ENCODE data around the gene SGMS2. TPM values are rescaled to one million over a fixed set of nuclear protein-coding genes. Genes with fewer than 3 reads are reported as not detected.

The SGMS2 gene
- polyA plus RNA-seq (2013, experiment 1 of 2), result 0.28 TPM
- 0.24 TPM for polyA plus RNA-seq (2013, experiment 2 of 2)

GRCh38 chr4:107824350-107825071, at the start of gene SGMS2:
TSS of gene SGMS2 (plus strand) at chr4:107824932. CDS start at chr4:107895554, 70,622 bp downstream.
- Histone ChIP-seq H3K56ac (ENCODE audit: low read length) (peak within 1 kb of the TSS; percentile 64), H3K4me2 (ENCODE audit: low read length) (peak within 1 kb of the TSS; percentile 93), H3K27ac (ENCODE audit: low read depth, low read length) (no peak within 1 kb of the TSS), H3K27me3 (ENCODE audit: insufficient read depth, low read length, poor library complexity) (peaks cover 35% of the 10 kb centered on the region), H3K79me2 (ENCODE audit: control insufficient read depth, insufficient read depth, low read length) (no peaks in the 10 kb centered on the region), H3K4me1 (ENCODE audit: control insufficient read depth, low read depth, low read length) (no peaks in the 10 kb centered on the region), H3K4ac (ENCODE audit: low read depth, low read length) (no peak within 1 kb of the TSS), H2BK15ac (replicated peaks; ENCODE audit: low read depth) (no peak within 1 kb of the TSS), H3K18ac (ENCODE audit: low read length) (no peak within 1 kb of the TSS), H2AK5ac (ENCODE audit: low read length) (no peak within 1 kb of the TSS), H3K79me1 (ENCODE audit: low read length) (no peaks in the 10 kb centered on the region), H4K8ac (ENCODE audit: low read depth, low read length) (no peak within 1 kb of the TSS), H2BK120ac (ENCODE audit: low read depth, low read length) (no peak within 1 kb of the TSS), H3K23ac (ENCODE audit: low read length) (no peak within 1 kb of the TSS), H3K9ac (ENCODE audit: low read length) (peak within 1 kb of the TSS; percentile 47), H2BK5ac (ENCODE audit: low read length) (no peak within 1 kb of the TSS), H4K5ac (ENCODE audit: low read length) (no peak within 1 kb of the TSS), H3K4me3 (ENCODE audit: low read length) (peak within 1 kb of the TSS; percentile 43), H3K36me3 (ENCODE audit: control insufficient read depth, insufficient read depth, low read length) (no peaks in the 10 kb centered on the region)
- DNase-seq, result peak; percentile 74
- WGBS (ENCODE audit: extremely low coverage, insufficient coverage, low lambda C conversion rate), result no CpG with 5 or more reads among the region's 65 CpGs

GRCh38 chr4:107777890-107778289, 46.8 kb upstream of the SGMS2 start:
- no peak overlapping the region for H3K4ac ChIP-seq (ENCODE audit: low read depth, low read length)
- no peaks in the 10 kb centered on the region for H3K36me3 ChIP-seq (ENCODE audit: control insufficient read depth, insufficient read depth, low read length)
- H3K79me1 ChIP-seq (ENCODE audit: low read length), result no peaks in the 10 kb centered on the region

GRCh38 chr4:107778784-107779530, 45.8 kb upstream of the SGMS2 start:
- no peaks in the 10 kb centered on the region for H3K4me1 ChIP-seq (ENCODE audit: control insufficient read depth, low read depth, low read length)

More at GRCh38 chr4:107777890-107778289, 46.8 kb upstream of the SGMS2 start:
- Histone ChIP-seq H3K9ac (ENCODE audit: low read length) (no peak overlapping the region), H2BK5ac (ENCODE audit: low read length) (no peak overlapping the region), H3K23ac (ENCODE audit: low read length) (no peak overlapping the region), H2BK15ac (replicated peaks; ENCODE audit: low read depth) (no peak overlapping the region), H3K27ac (ENCODE audit: low read depth, low read length) (no peak overlapping the region), H3K79me2 (ENCODE audit: control insufficient read depth, insufficient read depth, low read length) (no peaks in the 10 kb centered on the region), H3K27me3 (ENCODE audit: insufficient read depth, low read length, poor library complexity) (no peaks in the 10 kb centered on the region), H3K4me2 (ENCODE audit: low read length) (no peak overlapping the region), H3K4me3 (ENCODE audit: low read length) (no peak overlapping the region), H4K5ac (ENCODE audit: low read length) (no peak overlapping the region), H3K56ac (ENCODE audit: low read length) (no peak overlapping the region), H3K18ac (ENCODE audit: low read length) (no peak overlapping the region), H2AK5ac (ENCODE audit: low read length) (no peak overlapping the region), H2BK120ac (ENCODE audit: low read depth, low read length) (no peak overlapping the region), H4K8ac (ENCODE audit: low read depth, low read length) (no peak overlapping the region), H3K4me1 (ENCODE audit: control insufficient read depth, low read depth, low read length) (no peaks in the 10 kb centered on the region)
- no peak for DNase-seq

GRCh38 chr4:107780665-107781064, 44.1 kb upstream of the SGMS2 start:
- Histone ChIP-seq H3K4me3 (ENCODE audit: low read length) (no peak overlapping the region), H2AK5ac (ENCODE audit: low read length) (no peak overlapping the region), H3K36me3 (ENCODE audit: control insufficient read depth, insufficient read depth, low read length) (no peaks in the 10 kb centered on the region), H3K56ac (ENCODE audit: low read length) (no peak overlapping the region), H4K5ac (ENCODE audit: low read length) (no peak overlapping the region), H3K79me2 (ENCODE audit: control insufficient read depth, insufficient read depth, low read length) (no peaks in the 10 kb centered on the region), H3K4me1 (ENCODE audit: control insufficient read depth, low read depth, low read length) (no peaks in the 10 kb centered on the region), H3K79me1 (ENCODE audit: low read length) (no peaks in the 10 kb centered on the region), H2BK120ac (ENCODE audit: low read depth, low read length) (no peak overlapping the region), H3K27me3 (ENCODE audit: insufficient read depth, low read length, poor library complexity) (no peaks in the 10 kb centered on the region), H4K8ac (ENCODE audit: low read depth, low read length) (no peak overlapping the region), H3K18ac (ENCODE audit: low read length) (no peak overlapping the region), H3K4me2 (ENCODE audit: low read length) (no peak overlapping the region), H2BK15ac (replicated peaks; ENCODE audit: low read depth) (no peak overlapping the region), H3K23ac (ENCODE audit: low read length) (no peak overlapping the region), H2BK5ac (ENCODE audit: low read length) (no peak overlapping the region), H3K27ac (ENCODE audit: low read depth, low read length) (no peak overlapping the region), H3K4ac (ENCODE audit: low read depth, low read length) (no peak overlapping the region), H3K9ac (ENCODE audit: low read length) (no peak overlapping the region)
- DNase-seq, result peak; percentile 72
- no CpG with 5 or more reads among the region's 2 CpGs for WGBS (ENCODE audit: extremely low coverage, insufficient coverage, low lambda C conversion rate)

More at GRCh38 chr4:107778784-107779530, 45.8 kb upstream of the SGMS2 start:
- no peaks in the 10 kb centered on the region for H3K27me3 ChIP-seq (ENCODE audit: insufficient read depth, low read length, poor library complexity)
- no peak overlapping the region for H2BK15ac ChIP-seq (replicated peaks; ENCODE audit: low read depth)
- H3K56ac ChIP-seq (ENCODE audit: low read length), result no peak overlapping the region
- no peak overlapping the region for H3K4me3 ChIP-seq (ENCODE audit: low read length)
- no peak for DNase-seq
- H3K27ac ChIP-seq (ENCODE audit: low read depth, low read length), result no peak overlapping the region
- no peaks in the 10 kb centered on the region for H3K36me3 ChIP-seq (ENCODE audit: control insufficient read depth, insufficient read depth, low read length)
- WGBS (ENCODE audit: extremely low coverage, insufficient coverage, low lambda C conversion rate), result no CpG with 5 or more reads among the region's 2 CpGs
- no peak overlapping the region for H3K23ac ChIP-seq (ENCODE audit: low read length)
- no peaks in the 10 kb centered on the region for H3K79me1 ChIP-seq (ENCODE audit: low read length)
- H3K18ac ChIP-seq (ENCODE audit: low read length), result no peak overlapping the region
- H2BK120ac ChIP-seq (ENCODE audit: low read depth, low read length), result no peak overlapping the region
- H3K4me2 ChIP-seq (ENCODE audit: low read length), result no peak overlapping the region
- H4K8ac ChIP-seq (ENCODE audit: low read depth, low read length), result no peak overlapping the region
- H3K79me2 ChIP-seq (ENCODE audit: control insufficient read depth, insufficient read depth, low read length), result no peaks in the 10 kb centered on the region
- H2AK5ac ChIP-seq (ENCODE audit: low read length), result no peak overlapping the region
- H3K9ac ChIP-seq (ENCODE audit: low read length), result no peak overlapping the region
- H2BK5ac ChIP-seq (ENCODE audit: low read length), result no peak overlapping the region
- no peak overlapping the region for H4K5ac ChIP-seq (ENCODE audit: low read length)
- H3K4ac ChIP-seq (ENCODE audit: low read depth, low read length), result no peak overlapping the region

GRCh38 chr4:107791902-107792301, 32.8 kb upstream of the SGMS2 start:
- Histone ChIP-seq H4K8ac (ENCODE audit: low read depth, low read length) (no peak overlapping the region), H3K27me3 (ENCODE audit: insufficient read depth, low read length, poor library complexity) (no peaks in the 10 kb centered on the region), H3K79me1 (ENCODE audit: low read length) (no peaks in the 10 kb centered on the region), H3K4ac (ENCODE audit: low read depth, low read length) (no peak overlapping the region), H3K23ac (ENCODE audit: low read length) (no peak overlapping the region), H3K9ac (ENCODE audit: low read length) (no peak overlapping the region), H2BK5ac (ENCODE audit: low read length) (no peak overlapping the region), H3K79me2 (ENCODE audit: control insufficient read depth, insufficient read depth, low read length) (no peaks in the 10 kb centered on the region), H4K5ac (ENCODE audit: low read length) (no peak overlapping the region), H3K56ac (ENCODE audit: low read length) (no peak overlapping the region), H3K27ac (ENCODE audit: low read depth, low read length) (no peak overlapping the region), H3K4me3 (ENCODE audit: low read length) (no peak overlapping the region), H3K18ac (ENCODE audit: low read length) (no peak overlapping the region), H2BK15ac (replicated peaks; ENCODE audit: low read depth) (no peak overlapping the region), H2BK120ac (ENCODE audit: low read depth, low read length) (no peak overlapping the region), H3K4me1 (ENCODE audit: control insufficient read depth, low read depth, low read length) (no peaks in the 10 kb centered on the region), H3K4me2 (ENCODE audit: low read length) (no peak overlapping the region), H2AK5ac (ENCODE audit: low read length) (no peak overlapping the region), H3K36me3 (ENCODE audit: control insufficient read depth, insufficient read depth, low read length) (no peaks in the 10 kb centered on the region)
- no peak for DNase-seq
- no CpG with 5 or more reads among the region's 3 CpGs for WGBS (ENCODE audit: extremely low coverage, insufficient coverage, low lambda C conversion rate)
